ENCODE measurements around the gene NUP205.

GRCh38 chr7:135664046-135664589 lies 106.4 kb downstream of the NUP205 start:
- TF ChIP-seq CTCF (IDR thresholded peaks at IDR 0.05; ENCODE audit: poor library complexity, severe bottlenecking) (no peak), EP300 (conservative IDR thresholded peaks at IDR 0.05; ENCODE audit: poor library complexity, severe bottlenecking) (no peak), POLR2AphosphoS5 (IDR thresholded peaks at IDR 0.05) (no peak), SMC3 (conservative IDR thresholded peaks at IDR 0.05; ENCODE audit: poor library complexity) (no peak), EZH2 (IDR thresholded peaks at IDR 0.05; ENCODE audit: borderline replicate concordance, insufficient read depth, low read length, poor library complexity, severe bottlenecking) (no peak)
